ENCODE results near the gene CACNA2D2.

DNA sequence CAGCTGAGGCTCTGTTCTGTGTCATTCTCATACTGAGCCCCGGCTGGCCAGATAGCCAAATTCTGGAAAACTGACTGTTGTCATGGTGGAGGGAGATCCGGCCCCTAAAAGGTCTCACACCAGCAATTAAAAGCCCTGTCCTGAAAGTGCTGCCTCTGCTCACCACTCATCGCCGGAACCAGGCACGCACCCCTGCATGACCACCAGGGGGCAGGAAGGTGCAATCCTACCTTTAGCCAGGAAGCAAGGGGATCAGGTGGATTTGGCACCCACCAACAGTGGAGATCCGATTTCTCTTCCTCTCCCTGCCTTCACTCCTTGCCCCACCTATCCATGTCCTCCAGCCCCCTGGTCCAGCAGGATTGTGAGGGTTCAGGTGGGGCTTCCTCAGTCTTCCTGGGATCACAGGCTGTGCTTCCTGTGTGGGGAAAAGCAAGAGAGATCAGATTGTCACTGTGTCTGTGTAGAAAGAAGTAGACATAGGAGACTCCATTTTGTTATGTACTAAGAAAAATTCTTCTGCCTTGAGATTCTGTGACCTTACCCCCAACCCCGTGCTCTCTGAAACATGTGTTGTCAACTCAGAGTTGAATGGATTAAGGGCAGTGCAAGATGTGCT, 16.1 kb upstream of the CACNA2D2 start:
- TF ChIP-seq, protein P1, sequence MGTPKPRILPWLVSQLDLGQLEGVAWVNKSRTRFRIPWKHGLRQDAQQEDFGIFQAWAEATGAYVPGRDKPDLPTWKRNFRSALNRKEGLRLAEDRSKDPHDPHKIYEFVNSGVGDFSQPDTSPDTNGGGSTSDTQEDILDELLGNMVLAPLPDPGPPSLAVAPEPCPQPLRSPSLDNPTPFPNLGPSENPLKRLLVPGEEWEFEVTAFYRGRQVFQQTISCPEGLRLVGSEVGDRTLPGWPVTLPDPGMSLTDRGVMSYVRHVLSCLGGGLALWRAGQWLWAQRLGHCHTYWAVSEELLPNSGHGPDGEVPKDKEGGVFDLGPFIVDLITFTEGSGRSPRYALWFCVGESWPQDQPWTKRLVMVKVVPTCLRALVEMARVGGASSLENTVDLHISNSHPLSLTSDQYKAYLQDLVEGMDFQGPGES (IDR thresholded peaks at IDR 0.05; ENCODE audit: low read depth, low read length) = no peak
- TF ChIP-seq SIN3A (IDR thresholded peaks at IDR 0.05; ENCODE audit: borderline replicate concordance, low read depth, low read length) (no peak), POLR2AphosphoS5 (IDR thresholded peaks at IDR 0.05; ENCODE audit: low read depth, low read length) (no peak), NFIC (IDR thresholded peaks at IDR 0.05; ENCODE audit: borderline replicate concordance) (no peak), RAD21 (IDR thresholded peaks at IDR 0.05; ENCODE audit: low read length) (peak; percentile 74)
- TF ChIP-seq, protein P2, sequence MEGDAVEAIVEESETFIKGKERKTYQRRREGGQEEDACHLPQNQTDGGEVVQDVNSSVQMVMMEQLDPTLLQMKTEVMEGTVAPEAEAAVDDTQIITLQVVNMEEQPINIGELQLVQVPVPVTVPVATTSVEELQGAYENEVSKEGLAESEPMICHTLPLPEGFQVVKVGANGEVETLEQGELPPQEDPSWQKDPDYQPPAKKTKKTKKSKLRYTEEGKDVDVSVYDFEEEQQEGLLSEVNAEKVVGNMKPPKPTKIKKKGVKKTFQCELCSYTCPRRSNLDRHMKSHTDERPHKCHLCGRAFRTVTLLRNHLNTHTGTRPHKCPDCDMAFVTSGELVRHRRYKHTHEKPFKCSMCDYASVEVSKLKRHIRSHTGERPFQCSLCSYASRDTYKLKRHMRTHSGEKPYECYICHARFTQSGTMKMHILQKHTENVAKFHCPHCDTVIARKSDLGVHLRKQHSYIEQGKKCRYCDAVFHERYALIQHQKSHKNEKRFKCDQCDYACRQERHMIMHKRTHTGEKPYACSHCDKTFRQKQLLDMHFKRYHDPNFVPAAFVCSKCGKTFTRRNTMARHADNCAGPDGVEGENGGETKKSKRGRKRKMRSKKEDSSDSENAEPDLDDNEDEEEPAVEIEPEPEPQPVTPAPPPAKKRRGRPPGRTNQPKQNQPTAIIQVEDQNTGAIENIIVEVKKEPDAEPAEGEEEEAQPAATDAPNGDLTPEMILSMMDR (IDR thresholded peaks at IDR 0.05) = peak; percentile 86
- TF ChIP-seq, protein P3, sequence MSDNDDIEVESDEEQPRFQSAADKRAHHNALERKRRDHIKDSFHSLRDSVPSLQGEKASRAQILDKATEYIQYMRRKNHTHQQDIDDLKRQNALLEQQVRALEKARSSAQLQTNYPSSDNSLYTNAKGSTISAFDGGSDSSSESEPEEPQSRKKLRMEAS (IDR thresholded peaks at IDR 0.05; ENCODE audit: low read depth) = no peak

Data from SK-N-SH (cell line).